HCT116 (cell line): ENCODE measurements around the gene TARS2. TPM values are rescaled to one million over a fixed set of nuclear protein-coding genes. Genes with fewer than 3 reads are reported as not detected.

Experiments used
- ATAC-seq: fragments of 200-7000 bp; cut with Tn5 transposase; 2 replicates; pipeline ENCODE4 v1.9.1; 2020; ENCODE audit warnings: mild to moderate bottlenecking, moderate library complexity
- BruUV-seq: library from RNA; stranded (reverse); fragments of 400-500 nt; replicated peaks from 2 replicates; lab custom pipeline; 2021; lab: Mats Ljungman, UMichigan
- CTCF ChIA-PET: fragments of 300-600 bp; sonication (Branson Sonifier 250); formaldehyde crosslinking; loops from one replicate; lab custom pipeline; 2021; ENCODE audit warnings: antibody characterized with exemption; lab: Charles Lee
- POLR2A ChIA-PET: fragments of 300-600, 350-600 bp; sonication (Branson Sonifier 250); formaldehyde crosslinking; loops from one replicate; lab custom pipeline; 2021; ENCODE audit warnings: antibody characterized with exemption; lab: Charles Lee
- RAD21 ChIA-PET, 2 experiments: fragments of 300-600 bp; sonication (Branson Sonifier 250); formaldehyde crosslinking; loops; one replicate each; lab custom pipeline; 2023; ENCODE audit warnings: low total read pairs in 2 of 2; ENCODE audit not compliant: uncharacterized antibody in 2 of 2, unreplicated experiment in 2 of 2, low non-redundant PET in 1 of 2; lab: Charles Lee
- DNase-seq: peaks from one replicate; pipeline ENCODE4 v3.0.0-alpha.2; 2010; ENCODE audit warnings: low read depth, low spot score
- H2AFZ ChIP-seq: fragments of 200-600 bp; shearing (Covaris generic), sonication (generic); 2 replicates; pipeline ENCODE4 v1.6.1; 2017; ENCODE audit warnings: low read depth, mixed run types, mixed read lengths, antibody characterized with exemption, low read length; ENCODE audit not compliant: poor library complexity, severe bottlenecking
- H3K27ac ChIP-seq: 2 replicates; pipeline ENCODE4 v1.5.1; 2012; ENCODE audit warnings: low read depth, low read length
- H3K27me3 ChIP-seq: fragments of 200-600 bp; sonication (generic); 2 replicates; pipeline ENCODE4 v1.6.1; 2016; ENCODE audit warnings: mixed run types, low read length, mixed read lengths; ENCODE audit not compliant: insufficient read depth
- H3K36me3 ChIP-seq, 2 experiments: fragments of 200-500 bp in 1 of 2; fragments of 200-600 bp in 1 of 2; sonication (Bioruptor generic) in 1 of 2; sonication (generic) in 1 of 2; 2 replicates each; pipeline versions ENCODE4 v1.5.1 to v1.6.1; 2014 to 2016; ENCODE audit warnings: low read length in 2 of 2, inconsistent platforms in 1 of 2, mixed read lengths in 1 of 2, mixed run types in 1 of 2; ENCODE audit not compliant: insufficient read depth in 2 of 2, control insufficient read depth in 1 of 2
- H3K4me1 ChIP-seq, 2 experiments: fragments of 200-600 bp in 1 of 2; sonication (generic) in 1 of 2; 2 replicates each; pipeline versions ENCODE4 v1.5.1 to v1.6.1; 2012 to 2017; ENCODE audit warnings: low read length in 2 of 2, inconsistent platforms in 1 of 2, mild to moderate bottlenecking in 1 of 2, mixed read lengths in 1 of 2, mixed run types in 1 of 2, moderate library complexity in 1 of 2; ENCODE audit not compliant: insufficient read depth in 2 of 2, control insufficient read depth in 1 of 2
- H3K4me2 ChIP-seq: fragments of 200-600 bp; sonication (generic); 2 replicates; pipeline ENCODE4 v1.6.1; 2017; ENCODE audit warnings: mixed run types, low read length, mixed read lengths
- H3K4me3 ChIP-seq, 2 experiments: fragments of 200-600 bp in 1 of 2; sonication (generic) in 1 of 2; replicated peaks in 1 of 2; 2 replicates each; pipeline ENCODE4 v1.5.1; 2011 to 2016; ENCODE audit warnings: low read length in 2 of 2, control low read depth in 1 of 2, low read depth in 1 of 2, mild to moderate bottlenecking in 1 of 2, mixed read lengths in 1 of 2, mixed run types in 1 of 2
- H3K79me2 ChIP-seq: fragments of 200-600 bp; sonication (generic); 2 replicates; pipeline ENCODE4 v1.6.1; 2017; ENCODE audit warnings: mild to moderate bottlenecking, mixed run types, low read length, moderate library complexity, mixed read lengths; ENCODE audit not compliant: insufficient read depth
- H3K9ac ChIP-seq: fragments of 200-600 bp; sonication (generic); 2 replicates; pipeline ENCODE4 v1.6.1; 2016; ENCODE audit warnings: low read length, mixed read lengths
- H3K9me2 ChIP-seq: fragments of 200-600 bp; sonication (generic), shearing (Covaris generic); 2 replicates; pipeline ENCODE4 v1.6.1; 2017; ENCODE audit warnings: mixed run types, mild to moderate bottlenecking, moderate library complexity; ENCODE audit not compliant: insufficient read depth
- H3K9me3 ChIP-seq, 2 experiments: fragments of 200-500 bp in 1 of 2; fragments of 200-600 bp in 1 of 2; sonication (Bioruptor generic) in 1 of 2; sonication (generic) in 1 of 2; 2 replicates each; pipeline ENCODE4 v1.6.1; 2014 to 2017; ENCODE audit warnings: low read length in 2 of 2, mixed read lengths in 2 of 2, inconsistent platforms in 1 of 2, low read depth in 1 of 2, mild to moderate bottlenecking in 1 of 2, mixed run types in 1 of 2, moderate library complexity in 1 of 2; ENCODE audit not compliant: control insufficient read depth in 1 of 2, insufficient read depth in 1 of 2
- H4K20me1 ChIP-seq: fragments of 200-600 bp; sonication (generic), shearing (Covaris generic); 2 replicates; pipeline ENCODE4 v1.6.1; 2017; ENCODE audit warnings: mixed run types, mild to moderate bottlenecking, moderate library complexity; ENCODE audit not compliant: insufficient read depth
- CBX3 ChIP-seq: IDR thresholded peaks from 2 replicates; pipeline ENCODE4 v1.6.1; 2012; ENCODE audit warnings: low read depth
- EZH2phosphoT487 ChIP-seq: fragments of 200-600 bp; IDR thresholded peaks from 2 replicates; pipeline ENCODE4 v1.6.1; 2018; ENCODE audit warnings: antibody characterized with exemption, borderline replicate concordance
- POLR2AphosphoS5 ChIP-seq: IDR thresholded peaks from 2 replicates; pipeline ENCODE4 v1.6.1; 2011; ENCODE audit warnings: mild to moderate bottlenecking, low read depth, low read length, moderate library complexity
- SP1 ChIP-seq: IDR thresholded peaks from 2 replicates; pipeline ENCODE4 v1.6.1; 2012; ENCODE audit warnings: low read depth
- YY1 ChIP-seq: IDR thresholded peaks from 2 replicates; pipeline ENCODE4 v1.6.1; 2011; ENCODE audit warnings: low read length, low read depth, moderate library complexity, mild to moderate bottlenecking; ENCODE audit not compliant: insufficient replicate concordance; ENCODE audit errors: extremely low read depth
- intact Hi-C: fragments of 100-400 bp; cut with micrococcal nuclease; formaldehyde crosslinking; loops from 2 replicates; pipeline ENCODE4 v1.10.0; 2022
- total RNA-seq: library from RNA; stranded (reverse); gene quantifications from one replicate; pipeline ENCODE4 v1.2.1, GENCODE V29; 2021; ENCODE audit not compliant: unreplicated experiment
- TF ChIP-seq, protein P1 (sequence below): IDR thresholded peaks from 2 replicates; pipeline ENCODE4 v1.6.1; 2012
- TF ChIP-seq, protein P2 (sequence below): IDR thresholded peaks from 2 replicates; pipeline ENCODE4 v1.6.1; 2012
- TF ChIP-seq, protein P3 (sequence below): IDR thresholded peaks from 2 replicates; pipeline ENCODE4 v1.6.1; 2012; ENCODE audit warnings: low read depth

The TARS2 gene
- total RNA-seq, 1 experiment from 2014 or later: 23.2 TPM

DNA sequence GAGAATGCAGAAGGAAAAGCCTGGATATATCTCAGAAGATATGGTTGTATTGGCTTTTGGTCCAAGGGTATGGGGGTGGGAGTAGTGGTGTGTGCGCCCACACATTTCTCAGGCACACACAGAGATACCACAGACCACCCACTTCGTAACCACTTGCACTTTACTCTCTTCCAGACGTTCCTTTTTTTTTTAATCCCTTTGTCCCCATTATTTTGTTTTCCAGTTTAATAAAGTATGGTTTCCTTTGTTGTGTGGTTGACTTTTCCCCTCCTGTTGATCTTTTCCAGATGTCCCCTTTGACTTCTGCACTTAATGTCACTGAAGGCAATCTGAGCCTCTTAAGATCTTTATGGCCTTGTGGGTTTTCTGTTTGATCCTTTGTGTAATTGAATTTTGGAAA, 10.5 kb upstream of the TARS2 start:
- Histone ChIP-seq H3K9ac (no peak overlapping the region), H3K27me3 (0 out of 2 replicates have a peak, but pooled peaks cover 2% of the 10 kb centered on the region), H3K9me2 (no peaks in the 10 kb centered on the region), H3K4me3 (no peak overlapping the region), H3K36me3 (peaks cover 0 to 6% of the 10 kb centered on the region in 2 experiments; a peak in 1 of 4 replicates), H2AFZ (no peak overlapping the region), H4K20me1 (no peaks in the 10 kb centered on the region), H3K79me2 (no peaks in the 10 kb centered on the region), H3K27ac (no peak overlapping the region), H3K4me2 (no peak overlapping the region), H3K4me1 (no peaks in the 10 kb centered on the region), H3K9me3 (no peaks in the 10 kb centered on the region)
- no TSS peak for BruUV-seq
- intact Hi-C loops: no loop called here
- ChIA-PET RAD21 (no interaction called here), POLR2A (interaction anchor here (0.6 kb wide), 1 partner anchor 25 kb away, joined by 3 read pairs; no protein-coding TSS in a partner anchor), CTCF (no interaction called here)
- DNase-seq (no peak), ATAC-seq (no peak)
- TF ChIP-seq, protein P1, sequence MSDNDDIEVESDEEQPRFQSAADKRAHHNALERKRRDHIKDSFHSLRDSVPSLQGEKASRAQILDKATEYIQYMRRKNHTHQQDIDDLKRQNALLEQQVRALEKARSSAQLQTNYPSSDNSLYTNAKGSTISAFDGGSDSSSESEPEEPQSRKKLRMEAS: no peak
- TF ChIP-seq, protein P2, sequence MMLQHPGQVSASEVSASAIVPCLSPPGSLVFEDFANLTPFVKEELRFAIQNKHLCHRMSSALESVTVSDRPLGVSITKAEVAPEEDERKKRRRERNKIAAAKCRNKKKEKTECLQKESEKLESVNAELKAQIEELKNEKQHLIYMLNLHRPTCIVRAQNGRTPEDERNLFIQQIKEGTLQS: no peak
- TF ChIP-seq, protein P3, sequence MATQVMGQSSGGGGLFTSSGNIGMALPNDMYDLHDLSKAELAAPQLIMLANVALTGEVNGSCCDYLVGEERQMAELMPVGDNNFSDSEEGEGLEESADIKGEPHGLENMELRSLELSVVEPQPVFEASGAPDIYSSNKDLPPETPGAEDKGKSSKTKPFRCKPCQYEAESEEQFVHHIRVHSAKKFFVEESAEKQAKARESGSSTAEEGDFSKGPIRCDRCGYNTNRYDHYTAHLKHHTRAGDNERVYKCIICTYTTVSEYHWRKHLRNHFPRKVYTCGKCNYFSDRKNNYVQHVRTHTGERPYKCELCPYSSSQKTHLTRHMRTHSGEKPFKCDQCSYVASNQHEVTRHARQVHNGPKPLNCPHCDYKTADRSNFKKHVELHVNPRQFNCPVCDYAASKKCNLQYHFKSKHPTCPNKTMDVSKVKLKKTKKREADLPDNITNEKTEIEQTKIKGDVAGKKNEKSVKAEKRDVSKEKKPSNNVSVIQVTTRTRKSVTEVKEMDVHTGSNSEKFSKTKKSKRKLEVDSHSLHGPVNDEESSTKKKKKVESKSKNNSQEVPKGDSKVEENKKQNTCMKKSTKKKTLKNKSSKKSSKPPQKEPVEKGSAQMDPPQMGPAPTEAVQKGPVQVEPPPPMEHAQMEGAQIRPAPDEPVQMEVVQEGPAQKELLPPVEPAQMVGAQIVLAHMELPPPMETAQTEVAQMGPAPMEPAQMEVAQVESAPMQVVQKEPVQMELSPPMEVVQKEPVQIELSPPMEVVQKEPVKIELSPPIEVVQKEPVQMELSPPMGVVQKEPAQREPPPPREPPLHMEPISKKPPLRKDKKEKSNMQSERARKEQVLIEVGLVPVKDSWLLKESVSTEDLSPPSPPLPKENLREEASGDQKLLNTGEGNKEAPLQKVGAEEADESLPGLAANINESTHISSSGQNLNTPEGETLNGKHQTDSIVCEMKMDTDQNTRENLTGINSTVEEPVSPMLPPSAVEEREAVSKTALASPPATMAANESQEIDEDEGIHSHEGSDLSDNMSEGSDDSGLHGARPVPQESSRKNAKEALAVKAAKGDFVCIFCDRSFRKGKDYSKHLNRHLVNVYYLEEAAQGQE: no peak
- TF ChIP-seq EZH2phosphoT487: no peak
- no peak; the same call in 1 of the 2 replicates for TF ChIP-seq POLR2AphosphoS5
- no peak for TF ChIP-seq YY1
- no peak for TF ChIP-seq SP1
- TF ChIP-seq CBX3: no peak
